ENCODE measurements around the gene EBF3.

EBF3 gene

GRCh38 chr10:129970465-129971364, 6.6 kb upstream of the EBF3 start:
- no peak for DNase-seq

GRCh38 chr10:129969911-129970464, 5.9 kb upstream of the EBF3 start:
- DNase-seq: no peak

- DNase-seq: no peak
Observed at GRCh38 chr10:129969184-129969910, 5.3 kb upstream of the EBF3 start.

- peak in 1 of 2 donors; percentile 70 for DNase-seq
Observed at GRCh38 chr10:129968853-129969183, 4.7 kb upstream of the EBF3 start.

GRCh38 chr10:129968020-129968852, 4.2 kb upstream of the EBF3 start:
- no peak for DNase-seq

GRCh38 chr10:129967579-129968019, 3.5 kb upstream of the EBF3 start:
- no peak for DNase-seq

GRCh38 chr10:129966889-129967578, 3.0 kb upstream of the EBF3 start:
- no peak for DNase-seq

GRCh38 chr10:129966370-129966888, 2.4 kb upstream of the EBF3 start:
- DNase-seq: no peak

- no peak for DNase-seq
Observed at GRCh38 chr10:129965959-129966358, 1.9 kb upstream of the EBF3 start.

GRCh38 chr10:129965425-129965808, 1.3 kb upstream of the EBF3 start:
- DNase-seq: no peak

GRCh38 chr10:129964611-129965424, 744 bp upstream of the EBF3 start:
- DNase-seq: no peak

- no peak for DNase-seq
Observed at GRCh38 chr10:129962872-129963640, 1.0 kb downstream of the EBF3 start.

GRCh38 chr10:129962031-129962871, 1.8 kb downstream of the EBF3 start:
- DNase-seq: peak in 1 of 2 donors; percentile 12

GRCh38 chr10:129961157-129961701, 2.8 kb downstream of the EBF3 start:
- no peak for DNase-seq

- DNase-seq: no peak
Observed at GRCh38 chr10:129960481-129961156, 3.5 kb downstream of the EBF3 start.

GRCh38 chr10:129959544-129960480, 4.3 kb downstream of the EBF3 start:
- no peak for DNase-seq

All from stimulated activated CD4-positive, alpha-beta T cell treated with anti-CD3 and anti-CD28 coated beads, Interleukin-2, amount 100 ng/mL, for 24 hours (primary cell).